CD8-positive, alpha-beta memory T cell (primary cell): ENCODE data around the gene CHRNE. TPM values are rescaled to one million over a fixed set of nuclear protein-coding genes. Genes with fewer than 3 reads are reported as not detected.

Source experiments
- CTCF ChIA-PET: fragments of 350-600 bp; sonication (Branson Sonifier 250); formaldehyde crosslinking; loops from one replicate; lab custom pipeline; 2021; ENCODE audit warnings: antibody characterized with exemption; lab: Charles Lee
- POLR2A ChIA-PET: fragments of 350-600 bp; sonication (Branson Sonifier 250); formaldehyde crosslinking; loops from one replicate; lab custom pipeline; 2021; ENCODE audit warnings: antibody characterized with exemption; lab: Charles Lee
- DNase-seq, 5 donors: peaks; one replicate each; pipeline versions ENCODE4 v3.0.0 to v3.0.0-alpha.2; 2020 to 2022; ENCODE audit warnings: mixed read lengths in 1 of 5
- H3K27ac ChIP-seq: one replicate; pipeline ENCODE4 v1.7.0; 2013; ENCODE audit warnings: low read depth, mild to moderate bottlenecking, low read length, moderate library complexity
- H3K27me3 ChIP-seq: 2 replicates; pipeline ENCODE4 v1.7.0; 2013; ENCODE audit warnings: low read length, mild to moderate bottlenecking; ENCODE audit not compliant: insufficient read depth, poor library complexity, severe bottlenecking
- H3K36me3 ChIP-seq: 2 replicates; pipeline ENCODE4 v1.7.0; 2013; ENCODE audit warnings: mild to moderate bottlenecking, low read length, moderate library complexity; ENCODE audit not compliant: insufficient read depth
- H3K4me1 ChIP-seq: 2 replicates; pipeline ENCODE4 v1.7.0; 2013; ENCODE audit warnings: mild to moderate bottlenecking, low read length, moderate library complexity; ENCODE audit not compliant: insufficient read depth
- H3K4me3 ChIP-seq: 2 replicates; pipeline ENCODE4 v1.7.0; 2013; ENCODE audit warnings: mild to moderate bottlenecking, low read length
- H3K9me3 ChIP-seq: 2 replicates; pipeline ENCODE4 v1.7.0; 2013; ENCODE audit warnings: mild to moderate bottlenecking, low read length
- H3K27ac Mint-ChIP-seq, 8 donors: one replicate each; pipeline ENCODE4 v1.8.0; 2020 to 2021; ENCODE audit warnings: mixed read lengths in 8 of 8, mild to moderate bottlenecking in 6 of 8, inconsistent platforms in 3 of 8, moderate library complexity in 3 of 8
- H3K27me3 Mint-ChIP-seq, 2 donors: one replicate each; pipeline ENCODE4 v1.8.0; 2020 to 2021; ENCODE audit warnings: mixed read lengths in 2 of 2, mild to moderate bottlenecking in 1 of 2, moderate library complexity in 1 of 2
- H3K36me3 Mint-ChIP-seq, 3 donors: one replicate each; pipeline ENCODE4 v1.8.0; 2020 to 2021; ENCODE audit warnings: mixed read lengths in 3 of 3, inconsistent platforms in 1 of 3, mild to moderate bottlenecking in 1 of 3
- H3K4me1 Mint-ChIP-seq, 3 donors: one replicate each; pipeline ENCODE4 v1.8.0; 2020 to 2021; ENCODE audit warnings: mixed read lengths in 3 of 3, inconsistent platforms in 1 of 3, mild to moderate bottlenecking in 1 of 3
- H3K4me3 Mint-ChIP-seq, 7 donors: one replicate each; pipeline ENCODE4 v1.8.0; 2020 to 2021; ENCODE audit warnings: mixed read lengths in 7 of 7, mild to moderate bottlenecking in 6 of 7, moderate library complexity in 4 of 7, inconsistent platforms in 2 of 7
- H3K9me3 Mint-ChIP-seq, 5 donors: one replicate each; pipeline ENCODE4 v1.8.0; 2020 to 2022; ENCODE audit warnings: mixed read lengths in 5 of 5, mild to moderate bottlenecking in 3 of 5, moderate library complexity in 2 of 5, inconsistent platforms in 1 of 5
- polyA plus RNA-seq: library from polyadenylated mRNA; unstranded; fragments of 300-500 nt; fragmentation: Illumina TruSeq; gene quantifications from one replicate; pipeline ENCODE4 v1.2.3, GENCODE V29; 2021
- total RNA-seq, 2 experiments: library from RNA; stranded (reverse); gene quantifications; one replicate each; pipeline ENCODE4 v1.2.3, GENCODE V29; 2021

Gene CHRNE
- total and polyA plus RNA-seq, 3 experiments from 2014 or later, result 0.23 to 0.38 (median 0.37) TPM

DNA sequence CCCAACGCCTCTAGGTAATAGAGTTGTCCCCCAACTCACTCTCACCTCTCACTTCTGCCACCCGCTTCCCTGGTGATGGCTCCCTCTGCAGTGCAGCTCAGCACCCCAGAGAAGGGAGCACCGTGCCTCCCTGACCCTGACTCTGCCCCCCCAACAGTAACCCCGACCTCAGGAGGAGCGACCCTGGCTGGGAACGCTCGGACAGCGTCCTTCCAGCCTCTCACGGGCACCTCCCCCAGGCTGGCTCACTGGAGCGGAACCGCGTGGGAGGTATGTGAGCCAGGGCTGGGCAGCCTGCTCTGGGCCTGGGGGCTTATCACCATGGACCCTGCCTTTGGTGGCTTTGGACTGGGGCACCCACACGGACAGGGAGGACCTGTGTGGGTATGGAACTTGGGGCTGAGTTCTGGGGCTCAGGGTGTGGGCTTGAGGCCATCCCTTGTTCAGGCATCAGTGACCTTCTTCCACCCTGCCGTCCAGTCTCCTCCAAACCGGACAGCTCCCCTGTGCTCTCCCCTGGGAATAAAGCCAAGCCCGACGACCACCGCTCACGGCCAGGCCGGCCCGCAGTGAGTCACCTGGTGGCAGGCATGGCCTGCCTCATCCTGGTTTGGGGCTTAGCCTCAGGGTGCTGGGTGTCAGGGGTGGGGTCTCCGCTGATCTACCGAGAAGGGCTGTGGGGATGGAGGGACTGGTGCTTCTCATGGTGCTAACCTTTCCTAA lies 10.2 kb downstream of the CHRNE start:
- Histone ChIP-seq H3K9me3 (no peaks in the 10 kb centered on the region), H3K27me3 (no peaks in the 10 kb centered on the region), H3K36me3 (peaks cover 53% of the 10 kb centered on the region), H3K27ac (no peak overlapping the region), H3K4me1 (no peaks in the 10 kb centered on the region), H3K4me3 (no peak overlapping the region)
- H3K36me3 Mint-ChIP-seq, result peaks cover 4 to 83% (median 7%) of the 10 kb centered on the region in 3 donors
- H3K27ac Mint-ChIP-seq, result no peak overlapping the region
- CTCF ChIA-PET, result interaction anchor here (1.4 to 6.5 kb wide), 4 partner anchors 8 to 183 kb away, joined by 3 to 34 read pairs (median 5); partner anchors contain the start of genes ARRB2 and CHRNE
- no peaks in the 10 kb centered on the region for H3K9me3 Mint-ChIP-seq
- no peak overlapping the region for H3K4me3 Mint-ChIP-seq
- DNase-seq, result peak in 1 of 5 donors; percentile 46
- POLR2A ChIA-PET, result interaction anchor here (0.5 to 0.6 kb wide), 2 partner anchors 22 to 64 kb away, joined by 3 to 5 read pairs; no protein-coding TSS in a partner anchor
- peaks cover 2 to 5% (median 4%) of the 10 kb centered on the region in 3 donors for H3K4me1 Mint-ChIP-seq
- H3K27me3 Mint-ChIP-seq, result peaks cover 0 to 2% of the 10 kb centered on the region in 2 donors

DNA sequence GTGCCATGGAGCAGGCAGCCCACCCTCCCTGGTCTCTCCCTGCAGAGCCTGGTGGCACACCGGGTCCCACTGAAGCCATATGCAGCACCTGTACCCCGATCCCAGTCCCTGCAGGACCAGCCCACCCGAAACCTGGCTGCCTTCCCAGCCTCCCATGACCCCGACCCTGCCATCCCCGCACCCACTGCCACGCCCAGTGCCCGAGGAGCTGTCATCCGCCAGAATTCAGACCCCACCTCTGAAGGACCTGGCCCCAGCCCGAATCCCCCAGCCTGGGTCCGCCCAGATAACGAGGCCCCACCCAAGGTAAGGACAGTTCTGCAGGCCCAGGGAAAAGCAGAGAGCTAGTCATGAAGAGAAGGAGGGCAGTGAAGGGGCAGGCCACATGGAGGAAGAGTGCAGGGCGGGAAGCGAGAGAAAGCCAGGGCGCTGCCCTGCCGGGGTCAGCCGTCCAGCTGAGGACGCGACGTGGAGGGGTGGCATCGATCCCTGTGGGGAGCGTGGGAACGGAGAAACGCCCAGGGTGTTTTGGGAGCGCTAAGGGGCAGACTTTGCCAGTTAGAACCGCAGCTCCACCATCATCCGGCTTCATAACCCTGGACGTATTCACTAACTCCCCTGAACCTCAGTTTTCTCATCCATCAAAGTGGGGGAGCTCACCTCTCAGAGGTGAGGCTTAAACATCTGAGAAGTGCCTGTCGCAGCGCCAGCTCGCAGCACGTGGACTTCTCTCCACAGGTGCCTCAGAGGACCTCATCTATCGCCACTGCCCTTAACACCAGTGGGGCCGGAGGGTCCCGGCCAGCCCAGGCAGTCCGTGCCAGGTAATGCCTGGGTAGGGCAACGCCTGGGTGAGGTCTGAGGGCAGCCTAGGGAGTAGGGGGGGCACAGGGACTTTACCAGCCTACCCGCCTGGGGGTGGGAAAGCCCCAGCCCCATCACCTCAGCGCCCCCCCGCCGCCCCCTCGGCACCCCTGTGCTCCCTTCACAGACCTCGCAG lies 11.2 kb downstream of the CHRNE start:
- H3K9me3 Mint-ChIP-seq, result no peaks in the 10 kb centered on the region
- ChIA-PET CTCF (interaction anchor here (0.9 to 6.5 kb wide), 7 partner anchors 7 to 325 kb away, joined by 3 to 34 read pairs (median 4); partner anchors contain the start of genes ARRB2, C17orf107, CHRNE and PELP1), POLR2A (interaction anchor here (1.1 kb wide), 1 partner anchor 182 kb away, joined by 3 read pairs; the partner anchor contains the start of gene ARRB2)
- H3K4me3 Mint-ChIP-seq, result no peak overlapping the region
- Histone ChIP-seq H3K36me3 (peaks cover 57% of the 10 kb centered on the region), H3K9me3 (no peaks in the 10 kb centered on the region), H3K27ac (no peak overlapping the region), H3K27me3 (no peaks in the 10 kb centered on the region), H3K4me1 (no peaks in the 10 kb centered on the region), H3K4me3 (no peak overlapping the region)
- H3K36me3 Mint-ChIP-seq, result peaks cover 4 to 86% (median 10%) of the 10 kb centered on the region in 3 donors
- peaks cover 0 to 3% of the 10 kb centered on the region in 2 donors for H3K27me3 Mint-ChIP-seq
- peak overlapping the region in 2 of 8 donors; percentile 32 to 77 for H3K27ac Mint-ChIP-seq
- DNase-seq, result peak in 1 of 5 donors; percentile 48
- H3K4me1 Mint-ChIP-seq, result peaks cover 2 to 5% (median 4%) of the 10 kb centered on the region in 3 donors

DNA sequence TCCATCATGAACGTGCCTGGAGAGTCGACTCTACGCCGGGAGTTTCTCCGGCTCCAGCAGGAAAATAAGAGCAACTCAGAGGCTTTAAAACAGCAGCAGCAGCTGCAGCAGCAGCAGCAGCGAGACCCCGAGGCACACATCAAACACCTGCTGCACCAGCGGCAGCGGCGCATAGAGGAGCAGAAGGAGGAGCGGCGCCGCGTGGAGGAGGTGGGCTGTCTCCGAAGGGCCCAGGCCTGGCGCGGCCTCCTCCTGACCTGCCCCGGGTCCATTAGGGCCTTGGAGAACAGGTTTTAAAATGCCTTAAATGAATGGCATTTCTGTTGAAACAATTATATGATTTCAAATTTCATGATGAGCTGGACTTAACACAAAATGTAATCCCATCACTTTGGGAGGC lies 15.3 kb downstream of the CHRNE start:
- Mint-ChIP-seq H3K27me3 (peaks cover 0 to 3% of the 10 kb centered on the region in 2 donors), H3K27ac (peak overlapping the region in 1 of 8 donors; percentile 43), H3K36me3 (peaks cover 4 to 80% (median 10%) of the 10 kb centered on the region in 3 donors), H3K4me1 (peaks cover 2 to 5% (median 4%) of the 10 kb centered on the region in 3 donors), H3K4me3 (no peak overlapping the region), H3K9me3 (no peaks in the 10 kb centered on the region)
- no peaks in the 10 kb centered on the region for H3K4me1 ChIP-seq
- H3K27ac ChIP-seq, result no peak overlapping the region
- ChIA-PET CTCF (interaction anchor here (1.1 to 6.5 kb wide), 4 partner anchors 98 to 321 kb away, joined by 3 to 34 read pairs (median 10); partner anchors contain the start of genes ARRB2 and GLTPD2), POLR2A (interaction anchor here (0.6 to 1.6 kb wide), 2 partner anchors 22 to 178 kb away, joined by 4 to 6 read pairs; no protein-coding TSS in a partner anchor)
- H3K27me3 ChIP-seq, result no peaks in the 10 kb centered on the region
- H3K9me3 ChIP-seq, result no peaks in the 10 kb centered on the region
- peaks cover 55% of the 10 kb centered on the region for H3K36me3 ChIP-seq
- DNase-seq, result no peak
- no peak overlapping the region for H3K4me3 ChIP-seq

DNA sequence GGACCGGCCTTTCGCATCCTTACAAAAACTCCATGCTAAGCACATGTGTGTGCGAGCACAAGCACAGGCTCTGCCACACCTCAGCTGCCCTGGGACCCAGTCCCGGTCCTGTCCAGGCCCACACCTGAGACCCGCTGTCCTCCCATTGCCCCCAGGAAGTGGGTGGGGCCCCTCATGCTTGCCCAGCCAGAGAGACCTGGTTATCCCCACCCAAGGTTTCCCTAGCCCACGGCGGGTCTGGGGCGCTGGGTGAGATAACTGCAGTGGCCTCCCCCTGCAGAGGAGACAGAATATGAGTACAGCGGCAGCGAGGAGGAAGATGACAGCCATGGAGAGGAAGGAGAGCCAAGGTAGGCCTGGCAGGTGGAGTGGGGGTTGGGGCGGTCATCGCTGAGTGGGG lies 16.1 kb downstream of the CHRNE start:
- peak overlapping the region in 2 of 8 donors; percentile 43 to 86 for H3K27ac Mint-ChIP-seq
- H3K4me3 ChIP-seq, result no peak overlapping the region
- no peaks in the 10 kb centered on the region for H3K9me3 Mint-ChIP-seq
- DNase-seq, result no peak
- peaks cover 4 to 81% (median 9%) of the 10 kb centered on the region in 3 donors for H3K36me3 Mint-ChIP-seq
- no peaks in the 10 kb centered on the region for H3K9me3 ChIP-seq
- H3K27me3 Mint-ChIP-seq, result peaks cover 0 to 1% of the 10 kb centered on the region in 2 donors
- no peak overlapping the region for H3K4me3 Mint-ChIP-seq
- H3K4me1 Mint-ChIP-seq, result peaks cover 2 to 5% (median 4%) of the 10 kb centered on the region in 3 donors
- POLR2A ChIA-PET, result no interaction called here
- peaks cover 53% of the 10 kb centered on the region for H3K36me3 ChIP-seq
- H3K4me1 ChIP-seq, result no peaks in the 10 kb centered on the region
- H3K27ac ChIP-seq, result no peak overlapping the region
- no peaks in the 10 kb centered on the region for H3K27me3 ChIP-seq
- CTCF ChIA-PET, result interaction anchor here (1.9 to 6.5 kb wide), 2 partner anchors 150 to 177 kb away, joined by 4 to 34 read pairs; partner anchors contain the start of gene ARRB2

DNA sequence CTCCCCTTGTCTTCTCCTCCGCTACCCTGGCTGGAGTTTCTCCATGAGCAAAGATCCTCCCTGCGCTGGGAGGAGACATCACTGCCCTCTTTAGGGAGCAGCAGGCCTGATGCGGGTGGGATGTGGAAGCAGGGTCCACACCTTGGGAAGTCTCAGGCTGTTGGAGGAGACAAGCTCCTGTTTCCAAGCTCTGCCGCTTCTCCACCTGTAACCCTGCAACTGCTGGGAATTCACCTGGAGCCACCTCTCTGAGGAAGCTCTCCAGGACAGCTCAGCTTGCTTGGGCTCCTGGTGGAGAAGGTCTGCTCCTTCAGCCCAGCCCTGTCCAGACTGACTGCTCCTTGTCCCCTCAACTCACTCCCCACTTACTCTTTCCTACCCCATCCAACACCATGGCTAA lies 18.4 kb downstream of the CHRNE start:
- Histone ChIP-seq H3K4me3 (no peak overlapping the region), H3K4me1 (no peaks in the 10 kb centered on the region), H3K27me3 (no peaks in the 10 kb centered on the region), H3K36me3 (peaks cover 36% of the 10 kb centered on the region), H3K27ac (no peak overlapping the region), H3K9me3 (no peaks in the 10 kb centered on the region)
- Mint-ChIP-seq H3K9me3 (no peaks in the 10 kb centered on the region), H3K27ac (no peak overlapping the region), H3K4me1 (peaks cover 2 to 6% (median 5%) of the 10 kb centered on the region in 3 donors), H3K36me3 (peaks cover 4 to 80% (median 9%) of the 10 kb centered on the region in 3 donors), H3K4me3 (no peak overlapping the region), H3K27me3 (peaks cover 0 to 1% of the 10 kb centered on the region in 2 donors)
- POLR2A ChIA-PET, result interaction anchor here (0.7 kb wide), 1 partner anchor 174 kb away, joined by 3 read pairs; the partner anchor contains the start of gene ARRB2
- CTCF ChIA-PET, result interaction anchor here (0.9 to 2.0 kb wide), 5 partner anchors 17 to 176 kb away, joined by 3 to 7 read pairs (median 4); no protein-coding TSS in a partner anchor
- DNase-seq, result no peak

DNA sequence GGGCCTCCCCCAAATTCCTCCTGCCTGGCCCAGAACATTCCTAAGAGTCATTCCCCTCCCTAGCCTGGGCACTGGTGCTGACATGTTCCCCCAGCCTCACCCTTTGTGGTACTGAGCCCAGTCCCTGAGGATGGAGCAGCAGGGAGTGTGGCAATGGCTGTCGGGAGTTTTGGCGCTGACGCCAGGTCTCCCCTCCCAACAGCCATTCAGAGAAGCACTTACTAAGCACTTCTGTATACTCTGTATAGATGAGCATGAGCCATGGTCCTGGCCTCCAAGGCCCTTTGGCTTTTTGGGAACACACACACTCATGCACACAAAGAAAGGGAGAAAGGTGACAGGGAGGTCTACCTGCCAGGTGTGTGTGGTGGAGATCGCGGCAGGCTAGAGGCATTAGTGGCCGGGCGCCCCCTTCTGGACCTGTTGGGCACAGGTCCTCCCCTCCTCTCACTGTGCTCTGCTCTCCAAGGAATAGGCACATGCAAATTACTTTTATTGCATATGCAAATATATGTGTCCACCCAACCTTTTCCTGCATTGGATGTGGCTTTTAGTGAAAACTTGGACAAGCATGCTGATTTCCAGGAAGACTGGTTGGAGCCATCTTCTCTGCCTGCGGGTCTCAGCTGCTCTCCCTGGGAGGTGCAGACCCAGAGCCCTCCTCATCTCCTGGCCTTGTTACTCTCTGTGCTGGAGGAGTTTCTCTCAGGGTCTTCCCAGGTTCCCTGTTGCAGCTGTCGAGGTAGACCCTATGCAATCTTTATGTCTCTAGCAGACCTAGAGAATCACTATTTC lies 20.9 kb downstream of the CHRNE start:
- ChIA-PET POLR2A (no interaction called here), CTCF (interaction anchor here (0.9 to 2.6 kb wide), 9 partner anchors 14 to 314 kb away, joined by 3 to 17 read pairs (median 3); partner anchors contain the start of genes ARRB2, CHRNE, MED11 and PSMB6)
- H3K36me3 Mint-ChIP-seq, result peaks cover 0 to 79% (median 8%) of the 10 kb centered on the region in 3 donors
- DNase-seq, result peak; percentile 42 to 78 (median 45)
- H3K27ac Mint-ChIP-seq, result peak overlapping the region in 4 of 8 donors; percentile 12 to 75 (median 64)
- no peaks in the 10 kb centered on the region for H3K9me3 Mint-ChIP-seq
- Histone ChIP-seq H3K27me3 (no peaks in the 10 kb centered on the region), H3K4me3 (no peak overlapping the region), H3K4me1 (no peaks in the 10 kb centered on the region), H3K9me3 (no peaks in the 10 kb centered on the region), H3K36me3 (peaks cover 34% of the 10 kb centered on the region), H3K27ac (no peak overlapping the region)
- H3K4me1 Mint-ChIP-seq, result peaks cover 0 to 2% (median 0%) of the 10 kb centered on the region in 3 donors
- no peaks in the 10 kb centered on the region for H3K27me3 Mint-ChIP-seq
- no peak overlapping the region for H3K4me3 Mint-ChIP-seq
